GM19193 (cell line): ENCODE data around the gene LINS1.

Experiments
- POLR2A ChIP-seq: IDR thresholded peaks from 4 replicates; pipeline ENCODE4 v1.6.1; 2011; ENCODE audit not compliant: insufficient read depth, insufficient read length; ENCODE audit errors: extremely low read depth

LINS1 gene

DNA sequence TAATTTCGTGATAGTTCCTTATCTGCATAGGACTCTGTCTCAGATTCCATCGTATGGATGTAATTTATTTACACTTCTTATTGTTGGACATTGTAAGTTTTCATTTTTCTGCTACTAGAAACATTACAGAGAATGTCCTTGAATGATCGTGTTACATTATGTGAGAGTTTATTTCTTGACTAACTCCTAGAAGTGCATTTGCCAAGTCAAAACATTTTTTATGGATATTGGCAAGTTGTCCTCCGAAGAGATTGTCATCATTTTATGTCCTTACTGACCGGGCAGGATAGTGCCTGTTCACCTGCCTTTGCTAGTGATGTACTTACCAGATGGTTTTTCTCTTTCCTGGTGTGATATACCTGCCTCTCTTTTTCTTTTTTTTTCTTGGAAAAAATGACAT is 13.8 kb upstream of the LINS1 start:
- TF ChIP-seq POLR2A: no peak

DNA sequence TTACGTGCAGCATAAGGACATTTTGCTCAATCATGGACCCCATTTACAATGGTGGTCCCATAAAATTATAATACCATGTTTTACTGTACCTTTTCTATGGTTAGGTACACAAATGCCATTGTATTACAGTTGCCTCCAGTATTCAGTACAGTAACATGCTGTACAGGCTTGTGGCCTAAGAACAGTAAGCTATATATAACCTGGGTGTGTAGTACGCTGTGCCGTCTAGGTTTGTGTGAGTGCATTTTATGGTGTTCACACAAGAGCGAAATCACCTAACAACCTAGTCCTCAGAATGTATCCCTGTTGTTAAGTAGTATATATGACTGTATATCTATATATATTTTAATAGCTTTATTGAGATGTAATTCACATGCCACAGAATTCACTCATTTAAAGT is 12.9 kb upstream of the LINS1 start:
- TF ChIP-seq POLR2A: no peak

DNA sequence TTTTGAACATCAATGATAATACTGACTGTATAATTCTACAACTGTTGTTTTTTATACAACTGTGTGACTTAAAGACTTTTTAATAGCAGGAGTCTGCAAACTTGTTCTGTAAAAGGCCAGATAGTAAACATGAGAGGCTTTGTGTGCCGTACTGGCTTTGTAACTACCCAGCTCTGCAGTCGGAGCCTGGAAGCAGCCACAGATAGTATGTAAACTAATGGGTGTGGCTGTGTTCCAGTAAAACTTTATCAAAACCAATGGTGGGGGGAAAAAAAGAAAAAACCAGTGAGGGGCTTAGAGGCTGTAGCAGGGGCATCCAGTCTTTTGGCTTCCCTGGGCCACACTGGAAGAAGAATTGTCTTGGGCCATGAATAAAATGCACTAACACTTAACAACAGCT is 12.4 kb upstream of the LINS1 start:
- no peak for TF ChIP-seq POLR2A

DNA sequence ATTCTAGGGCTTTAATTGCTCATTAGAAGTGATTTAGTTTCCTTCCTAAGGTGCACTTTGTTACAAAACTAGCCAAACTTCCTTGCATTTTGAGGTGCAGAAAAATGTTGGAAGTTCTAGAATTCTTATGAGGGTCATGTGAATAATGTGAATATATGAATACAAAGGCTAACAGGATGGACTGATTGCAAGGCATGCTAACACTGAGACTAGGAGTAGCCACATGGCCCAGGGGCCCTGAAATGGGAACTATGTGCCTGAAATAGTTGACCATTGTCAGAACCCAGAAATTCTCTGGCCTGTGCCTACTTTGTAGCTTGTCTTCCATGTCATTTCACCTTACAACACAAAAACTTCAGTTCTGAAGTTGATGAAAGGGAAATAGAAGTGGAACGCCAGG is 11.2 kb upstream of the LINS1 start:
- TF ChIP-seq POLR2A: no peak

DNA sequence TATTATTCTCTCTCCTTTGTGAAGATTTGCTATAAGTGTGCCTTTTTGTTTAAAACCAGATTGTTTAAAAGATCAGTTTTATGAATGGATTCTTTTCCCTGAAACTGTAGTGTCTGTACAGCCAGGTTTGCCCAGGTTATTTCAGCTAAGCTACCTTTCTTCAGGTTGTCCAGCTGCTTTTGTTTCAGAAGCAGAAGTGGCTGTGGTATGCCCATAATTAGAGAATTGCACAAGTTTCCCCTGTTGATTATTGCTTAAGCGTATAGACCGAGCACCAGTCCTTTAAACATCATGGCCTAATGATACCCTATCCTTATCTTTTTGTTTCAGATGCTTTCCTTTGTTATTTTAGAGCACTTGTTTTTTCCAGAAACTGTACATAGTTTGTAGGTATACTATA is 10.6 kb upstream of the LINS1 start:
- no peak for TF ChIP-seq POLR2A

DNA sequence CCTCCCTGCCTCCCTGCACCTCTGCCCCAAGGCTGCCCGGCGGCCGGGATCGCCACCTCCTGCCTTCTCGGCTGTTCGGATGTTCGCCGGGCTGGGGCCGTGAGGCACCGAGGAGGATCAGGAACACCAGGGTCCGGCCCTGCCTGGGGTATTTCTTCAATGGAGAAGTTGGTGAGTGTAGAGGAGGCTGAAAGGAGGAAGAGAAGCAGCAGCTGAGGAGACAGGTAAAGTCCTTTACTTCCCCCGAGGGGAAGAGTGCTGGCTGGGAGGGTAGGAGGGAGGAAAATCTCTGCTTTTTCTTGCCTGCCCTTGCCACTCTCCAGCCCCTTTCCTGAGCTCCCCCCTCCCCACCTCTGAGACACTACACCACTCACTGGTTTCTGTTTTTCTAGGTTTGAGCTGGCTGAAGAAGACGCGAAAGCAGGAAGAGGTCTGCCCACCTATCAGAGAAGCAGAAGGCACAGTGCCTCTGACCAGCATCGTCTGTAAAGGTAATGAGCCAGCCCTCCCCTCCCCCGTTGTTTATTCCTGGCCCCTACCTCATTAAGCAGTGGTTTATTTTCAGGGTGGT is 924 bp upstream of the LINS1 start:
- peak; percentile 48 for TF ChIP-seq POLR2A

DNA sequence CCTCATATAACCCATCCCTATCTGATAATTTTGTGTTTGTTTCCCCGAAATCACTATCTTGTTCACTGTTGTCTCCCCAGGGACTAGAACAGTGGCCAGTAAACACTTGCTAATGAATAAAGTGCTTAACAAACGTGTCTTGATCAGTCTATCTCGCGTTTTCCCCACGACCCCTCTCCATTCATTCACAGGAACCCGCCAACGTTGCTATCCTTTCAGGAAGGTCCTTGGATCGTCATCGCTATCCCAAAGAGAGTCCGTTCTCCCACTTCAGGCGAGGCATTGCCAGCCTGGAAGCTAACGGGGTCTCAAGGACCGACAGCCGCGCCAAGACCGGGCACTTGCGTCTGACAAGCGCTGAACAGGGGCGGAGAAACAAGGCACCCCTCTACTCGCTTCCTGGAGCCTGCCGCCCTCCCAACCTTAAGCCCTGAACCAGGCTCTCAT is 344 bp downstream of the LINS1 start:
- TF ChIP-seq POLR2A: no peak

DNA sequence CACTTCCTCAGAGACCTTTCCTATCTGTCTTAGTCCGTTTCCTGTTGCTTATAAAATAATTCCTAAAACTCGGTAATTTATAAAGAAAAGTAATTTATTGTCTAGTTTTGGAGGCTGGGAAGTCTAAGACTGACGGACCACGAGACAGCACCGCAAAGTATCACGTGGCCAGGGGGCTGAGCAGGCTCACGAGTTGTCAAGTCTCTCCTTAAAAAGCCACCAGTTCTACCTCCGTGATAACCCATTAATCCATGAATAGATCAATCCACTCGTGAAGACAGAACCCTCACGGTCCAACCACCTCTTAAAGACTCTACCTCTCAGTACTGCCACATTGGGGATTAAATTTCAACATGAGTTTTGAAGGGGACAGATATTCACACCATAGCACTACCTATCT is 821 bp downstream of the LINS1 start:
- TF ChIP-seq POLR2A: no peak

DNA sequence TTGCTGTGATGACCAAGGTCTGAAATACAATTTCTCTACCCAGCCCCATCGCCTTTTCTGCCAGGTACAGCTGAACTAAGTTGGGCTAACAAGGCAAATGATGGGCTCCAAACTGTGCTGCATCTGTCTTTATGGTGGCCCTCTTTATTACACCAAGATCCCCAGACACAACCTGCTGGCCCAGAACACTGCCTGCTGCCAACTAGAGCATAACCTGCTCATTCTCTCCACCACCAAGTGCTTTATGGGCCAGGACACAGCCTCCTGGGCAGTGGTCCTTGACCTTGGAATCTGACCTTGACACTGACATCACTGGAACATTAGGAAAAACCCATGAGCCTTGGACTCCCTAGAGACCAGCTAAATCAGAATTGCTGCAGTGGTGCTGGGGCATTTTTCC is 3.3 kb downstream of the LINS1 start:
- no peak for TF ChIP-seq POLR2A

DNA sequence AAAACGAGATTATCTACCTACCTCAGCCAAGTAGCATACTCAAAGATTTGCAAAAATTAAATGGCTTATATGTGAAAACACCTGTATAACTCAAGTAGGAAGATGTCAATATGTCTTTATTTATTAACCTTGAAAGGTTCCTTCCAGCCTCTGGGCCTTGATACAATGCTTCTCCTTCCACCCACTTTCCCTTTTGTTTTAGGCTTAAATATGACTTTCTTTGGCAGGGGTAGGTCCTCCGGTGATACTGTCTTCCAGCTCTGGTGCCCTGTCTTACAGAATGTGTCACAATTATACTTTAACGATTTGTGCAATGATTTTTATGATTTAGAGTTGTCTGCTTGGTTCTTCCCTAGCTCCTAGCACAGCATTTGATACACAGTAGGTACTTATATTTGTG is 4.1 kb downstream of the LINS1 start:
- no peak for TF ChIP-seq POLR2A

DNA sequence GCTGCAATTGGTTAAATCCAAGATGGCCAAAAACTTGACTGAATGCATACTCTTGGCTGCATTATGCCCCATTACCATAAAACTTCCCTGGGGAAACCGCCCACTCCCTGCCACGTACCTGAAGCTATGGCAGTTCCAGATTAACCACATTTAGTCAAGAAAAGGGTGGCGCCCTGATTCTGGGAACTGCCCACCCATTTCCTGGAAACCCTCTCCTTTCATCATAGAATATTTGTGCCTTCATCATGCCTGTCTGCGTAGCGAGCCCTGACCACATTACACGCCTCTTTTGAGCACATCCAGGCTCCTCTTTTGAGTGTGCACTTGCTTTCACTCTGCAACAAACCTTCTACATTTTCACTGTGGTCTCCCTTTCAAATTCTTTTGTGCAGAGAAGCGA is 5.2 kb downstream of the LINS1 start:
- no peak for TF ChIP-seq POLR2A

DNA sequence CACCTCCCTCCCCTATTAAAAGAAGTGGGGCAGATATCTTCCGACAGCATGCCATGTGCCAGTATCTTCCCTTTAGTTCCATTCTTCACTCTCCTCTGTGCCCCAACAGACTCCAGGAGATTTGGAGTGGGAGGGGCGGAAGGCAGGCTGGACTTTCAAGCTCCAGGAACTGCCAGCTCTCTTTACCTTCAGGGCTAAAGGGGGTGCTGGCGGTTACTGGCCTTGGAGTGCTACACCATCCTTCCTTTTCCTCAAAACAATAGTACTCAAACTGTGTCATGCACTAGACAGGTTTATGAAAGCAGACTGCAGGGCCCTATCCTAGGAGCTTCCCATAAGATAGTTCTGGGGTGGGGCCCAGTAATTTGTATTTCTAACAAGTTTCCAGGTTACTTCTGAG is 6.0 kb downstream of the LINS1 start:
- no peak for TF ChIP-seq POLR2A

DNA sequence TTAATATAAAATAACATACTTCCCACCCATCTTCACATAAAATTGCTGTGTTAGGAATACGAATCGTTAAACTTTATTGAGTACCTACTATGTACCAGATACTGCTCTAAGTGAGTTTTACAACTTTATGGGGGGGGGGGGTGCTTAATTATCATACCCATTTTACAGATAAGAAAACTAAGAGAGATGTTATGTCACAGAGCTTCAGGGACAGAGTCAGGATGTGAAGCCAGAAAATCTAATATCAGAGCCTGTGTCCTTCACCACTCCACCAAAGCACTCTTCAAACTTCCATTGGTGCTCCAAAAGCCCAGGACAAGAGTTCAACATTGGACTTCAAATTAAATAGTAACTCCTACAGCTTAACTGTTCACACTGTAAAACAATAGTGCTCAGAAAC is 8.6 kb downstream of the LINS1 start:
- TF ChIP-seq POLR2A: no peak

DNA sequence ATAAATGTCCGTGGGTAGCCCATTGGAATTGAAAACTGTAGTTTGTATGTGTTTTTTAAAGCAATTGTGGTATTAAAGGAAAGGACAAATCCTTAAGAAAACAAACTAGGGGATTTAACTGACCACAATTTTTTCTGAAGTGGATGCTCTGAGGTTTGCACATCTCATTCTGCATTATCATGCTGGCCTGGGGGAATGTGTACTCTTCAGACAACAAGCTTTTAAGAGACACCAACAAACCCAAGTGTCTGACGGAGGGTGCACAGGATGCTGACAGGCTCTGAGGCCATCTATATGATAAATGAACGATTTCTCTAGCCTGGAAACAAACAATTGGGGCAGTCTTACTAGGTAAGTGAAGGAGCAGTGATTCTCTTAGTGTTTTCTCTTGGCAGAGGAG is 9.1 kb downstream of the LINS1 start:
- TF ChIP-seq POLR2A: no peak

DNA sequence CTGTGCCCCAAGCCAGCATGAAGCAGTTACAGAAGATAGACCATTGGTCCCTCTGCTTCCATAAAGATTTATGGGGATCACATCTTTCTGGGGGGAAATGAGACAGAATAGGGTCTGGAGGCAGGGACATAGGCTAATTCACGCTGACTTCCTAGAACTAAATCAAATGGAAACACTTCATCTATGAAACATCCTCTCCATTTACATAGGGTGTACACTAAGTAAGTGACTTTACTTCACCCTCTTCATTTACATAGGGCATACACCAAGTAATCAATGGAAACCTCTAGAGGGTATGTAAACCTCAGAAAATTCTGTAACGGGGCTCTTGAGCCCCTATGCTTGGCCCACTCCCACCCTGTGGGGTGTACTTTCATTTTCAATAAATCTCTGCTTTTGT is 10.1 kb downstream of the LINS1 start:
- TF ChIP-seq POLR2A: no peak

DNA sequence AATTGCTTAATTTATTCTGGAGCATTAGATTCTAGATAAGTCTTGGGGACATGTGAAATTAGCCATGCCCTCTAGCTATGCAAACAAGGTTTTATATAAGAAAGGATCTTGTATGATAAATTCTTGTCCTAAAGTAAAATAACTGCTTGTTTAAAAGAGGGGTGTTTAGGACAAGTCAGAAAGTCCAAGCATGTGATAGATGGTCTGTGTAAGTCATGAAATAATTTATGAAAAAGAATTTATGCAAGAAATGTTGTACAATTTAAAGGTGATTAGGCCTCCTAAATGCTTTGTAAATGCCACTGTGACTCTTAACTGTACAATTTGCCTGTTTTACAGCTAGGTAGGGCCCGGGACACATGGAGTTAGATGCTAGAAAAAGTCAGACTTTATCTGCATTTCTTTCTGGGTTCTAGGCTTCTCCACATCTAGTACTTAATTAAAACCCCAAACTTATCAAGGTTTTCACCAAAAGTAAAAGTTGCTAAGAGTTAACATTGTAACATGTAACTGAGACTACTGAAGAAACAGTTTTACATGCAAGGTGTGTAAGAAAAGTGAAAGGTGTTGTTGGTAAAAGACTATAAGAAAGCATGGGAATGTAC is 13.2 kb downstream of the LINS1 start:
- no peak for TF ChIP-seq POLR2A

DNA sequence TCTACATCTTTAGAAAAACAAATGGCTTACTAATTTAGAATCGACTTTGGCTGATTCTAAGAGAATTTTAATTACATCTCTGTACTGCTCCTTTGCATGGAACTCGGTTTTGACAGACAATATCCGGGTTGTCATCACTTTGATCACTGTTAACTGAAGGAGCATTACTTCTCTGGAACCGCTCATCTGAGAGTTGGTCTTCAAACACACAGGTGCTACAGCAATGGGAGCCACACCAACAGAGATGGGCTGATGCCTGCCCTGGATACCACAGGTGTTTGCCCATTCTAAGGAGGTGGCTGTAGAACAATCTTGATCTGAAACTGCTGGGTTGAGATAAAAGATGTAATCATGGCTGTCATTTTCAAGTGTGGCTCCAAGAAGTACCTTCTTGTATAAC is 21.6 kb downstream of the LINS1 start:
- TF ChIP-seq POLR2A: no peak
